Stimulated activated CD4-positive, alpha-beta T cell treated with anti-CD3 and anti-CD28 coated beads, Interleukin-1b, Interleukin-23, amount 100 ng/mL, for 48 hours (primary cell): ENCODE results near the gene KCNIP3.
"Not testable (repeated sequence)": the region's sequence is repeated elsewhere in the genome, so short reads cannot be mapped to it uniquely, and the experiment has no call there.

ENCODE experiments used
- DNase-seq: peaks from one replicate; pipeline ENCODE4 v3.0.0-alpha.2; 2020

KCNIP3 gene

DNA sequence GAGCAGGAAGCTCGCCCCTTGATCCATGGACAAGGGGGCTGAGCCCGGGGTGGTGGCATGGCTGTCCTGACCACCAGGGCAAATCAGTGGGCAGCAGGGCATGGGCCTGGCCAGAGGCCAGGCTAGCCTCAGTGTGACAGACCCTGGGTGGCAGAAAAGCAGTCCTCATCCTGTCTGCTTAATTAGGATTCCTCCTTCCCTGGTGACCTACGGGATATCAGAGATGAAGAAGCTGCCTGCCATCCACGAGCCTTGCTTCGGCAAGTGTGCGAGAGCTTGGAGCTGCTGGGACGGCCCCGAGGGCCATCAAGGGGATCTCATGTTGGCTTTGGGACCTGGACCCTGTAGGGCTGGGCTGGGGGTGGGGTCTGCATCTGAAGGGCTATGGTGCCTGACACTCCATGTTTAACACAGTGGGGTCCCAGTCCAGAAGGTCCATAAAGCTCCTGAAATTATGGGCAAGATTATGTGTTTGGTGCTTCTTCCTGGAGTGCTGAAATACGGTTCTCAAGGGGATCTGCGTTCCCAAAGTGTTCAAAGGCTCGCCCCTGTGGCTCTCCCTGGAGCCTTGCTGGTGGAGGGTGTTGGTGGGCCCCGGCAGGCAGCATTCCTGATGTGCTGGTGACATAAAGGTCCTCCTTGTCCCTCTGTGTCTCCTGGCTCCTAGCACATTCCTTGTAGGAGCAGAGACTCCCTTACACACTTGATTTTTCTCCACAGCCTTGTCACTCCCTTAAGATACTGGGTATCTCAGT, 52.6 kb downstream of the KCNIP3 start:
- DNase-seq: no peak

DNA sequence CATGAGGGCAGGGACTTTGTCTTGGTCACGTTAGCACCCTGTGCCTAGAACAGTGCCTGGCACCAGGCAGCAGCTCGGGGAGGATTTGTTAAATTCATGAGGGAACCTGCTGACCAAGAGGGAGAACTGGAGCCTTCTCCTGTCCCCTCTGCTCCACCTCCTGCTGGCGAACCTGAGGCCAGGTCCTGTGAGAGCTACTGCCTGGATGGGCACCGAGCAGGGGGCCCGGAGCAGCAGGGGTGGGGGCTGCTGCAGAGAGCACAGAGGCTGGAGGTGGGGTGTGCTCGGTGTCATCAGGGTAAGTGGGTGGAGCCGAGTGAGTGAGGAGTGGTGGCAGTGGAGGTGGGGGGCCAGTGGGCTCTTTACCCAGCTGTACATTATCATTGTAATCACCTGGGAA, 53.2 kb downstream of the KCNIP3 start:
- no peak for DNase-seq

DNA sequence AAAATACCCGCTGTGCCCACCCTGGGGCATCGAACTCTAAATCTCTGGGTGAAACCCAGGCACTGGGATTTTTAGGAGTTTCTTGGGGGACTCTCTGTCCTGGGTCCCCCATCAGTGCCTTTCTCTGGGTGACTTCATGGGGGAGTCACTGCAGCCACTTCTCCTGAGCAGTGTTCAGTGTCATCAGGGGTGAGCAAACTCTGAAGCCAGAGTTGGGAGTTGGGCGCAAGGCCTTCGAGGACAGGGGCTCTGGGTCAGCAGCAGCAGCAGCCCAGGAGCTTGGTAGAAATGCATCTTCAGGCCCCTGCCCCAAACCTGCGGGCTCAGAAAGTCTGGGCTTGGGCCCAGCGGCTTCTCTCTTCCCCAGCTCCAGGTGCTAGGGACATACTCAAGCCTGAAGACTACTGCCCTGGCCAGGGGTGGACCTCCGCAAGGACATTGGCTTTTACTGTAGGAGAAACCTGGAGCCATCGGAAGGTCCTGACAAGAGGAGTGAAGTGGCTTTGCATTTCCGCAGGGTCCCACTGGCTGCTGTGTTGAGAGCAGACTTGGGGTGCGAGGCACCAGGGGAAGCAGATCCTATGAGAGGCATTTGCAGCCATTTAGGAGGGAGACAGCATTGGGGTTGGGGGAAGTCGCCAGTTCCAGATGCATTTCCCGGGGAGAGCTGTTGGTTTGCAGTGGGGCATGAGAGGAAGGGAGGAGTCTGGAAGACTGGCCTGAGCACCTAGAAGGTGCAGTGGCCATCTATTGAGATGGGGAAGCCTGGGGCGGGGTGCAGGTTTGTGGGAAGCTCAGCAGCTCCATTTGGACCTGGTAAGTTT, 53.8 kb downstream of the KCNIP3 start:
- no peak for DNase-seq

DNA sequence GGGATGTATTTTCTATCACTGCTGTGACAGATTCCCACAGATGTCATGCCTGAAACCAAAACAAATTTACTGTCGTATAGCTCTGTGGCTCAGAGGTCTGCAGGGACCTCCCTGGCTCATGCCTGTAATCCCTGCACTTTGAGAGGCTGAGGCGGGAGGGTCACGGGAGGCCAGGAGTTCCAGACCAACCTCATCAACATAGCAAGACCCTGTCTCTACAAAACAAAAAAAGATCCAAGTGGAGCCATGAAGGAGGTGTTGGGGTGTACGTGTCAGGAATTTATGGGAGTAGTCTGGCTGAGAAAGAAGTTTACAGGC, 54.4 kb downstream of the KCNIP3 start:
- DNase-seq: no peak

DNA sequence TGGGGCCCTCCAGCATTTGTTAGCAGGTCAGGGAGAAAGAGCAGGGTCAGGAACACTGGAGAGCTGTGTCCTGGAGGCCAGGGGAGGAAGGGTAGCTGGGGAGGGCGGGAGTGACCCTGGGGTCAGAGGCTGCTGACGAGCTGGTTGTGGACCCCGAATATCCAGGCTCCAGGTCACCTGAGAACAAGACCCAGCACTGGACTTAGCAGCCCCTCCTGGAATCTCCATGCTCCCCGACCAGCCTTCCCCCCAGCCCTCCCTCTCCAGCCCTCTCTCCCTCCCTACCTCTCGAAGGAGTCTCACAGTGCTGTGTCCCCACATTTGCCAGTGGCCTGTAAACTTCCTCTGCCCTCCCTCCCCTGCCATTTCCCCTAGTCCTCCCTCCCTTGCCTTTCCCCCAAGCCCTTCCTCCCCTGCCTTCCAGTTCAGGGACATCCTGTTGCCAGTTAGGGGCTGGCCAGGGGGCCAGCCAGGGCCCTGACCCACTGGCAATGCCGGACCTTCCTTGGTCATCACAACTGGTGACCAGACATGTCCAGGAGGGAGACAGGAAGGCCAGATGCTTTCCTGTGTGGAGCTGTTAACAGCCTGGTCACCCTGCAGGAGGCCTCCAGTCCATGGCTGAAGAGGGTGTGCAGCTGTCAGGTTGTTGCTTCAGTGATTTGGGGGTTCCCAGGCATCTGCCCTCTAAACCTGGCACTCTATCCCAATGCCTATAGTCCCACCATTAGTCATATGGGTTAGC, 55.3 kb downstream of the KCNIP3 start:
- DNase-seq: no peak

DNA sequence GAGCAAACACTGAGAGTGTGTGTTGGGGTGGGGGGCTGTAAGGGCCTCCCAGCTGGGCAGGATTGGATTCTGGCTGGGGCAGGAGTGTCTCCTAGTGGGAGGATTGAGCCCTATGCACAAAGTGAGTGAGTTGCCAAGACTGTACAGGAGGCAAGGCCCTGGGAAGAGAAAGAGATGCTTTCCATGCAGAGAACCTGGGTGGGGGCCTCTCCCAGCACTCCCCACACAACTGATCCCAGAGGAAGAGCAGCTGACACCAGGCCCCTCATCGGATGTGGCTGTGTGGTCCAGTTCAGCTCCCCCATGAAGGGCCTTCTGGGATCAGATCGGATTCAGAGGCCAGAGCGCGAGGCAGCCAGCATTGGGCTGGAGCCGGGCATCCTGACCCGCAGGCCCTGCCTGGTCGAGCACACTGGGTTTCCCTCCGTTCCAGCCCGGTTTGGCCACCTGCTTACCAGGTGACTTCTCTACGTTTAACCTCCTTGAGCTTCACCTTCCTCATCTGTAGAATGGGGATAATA, 56.0 kb downstream of the KCNIP3 start:
- DNase-seq: no peak

DNA sequence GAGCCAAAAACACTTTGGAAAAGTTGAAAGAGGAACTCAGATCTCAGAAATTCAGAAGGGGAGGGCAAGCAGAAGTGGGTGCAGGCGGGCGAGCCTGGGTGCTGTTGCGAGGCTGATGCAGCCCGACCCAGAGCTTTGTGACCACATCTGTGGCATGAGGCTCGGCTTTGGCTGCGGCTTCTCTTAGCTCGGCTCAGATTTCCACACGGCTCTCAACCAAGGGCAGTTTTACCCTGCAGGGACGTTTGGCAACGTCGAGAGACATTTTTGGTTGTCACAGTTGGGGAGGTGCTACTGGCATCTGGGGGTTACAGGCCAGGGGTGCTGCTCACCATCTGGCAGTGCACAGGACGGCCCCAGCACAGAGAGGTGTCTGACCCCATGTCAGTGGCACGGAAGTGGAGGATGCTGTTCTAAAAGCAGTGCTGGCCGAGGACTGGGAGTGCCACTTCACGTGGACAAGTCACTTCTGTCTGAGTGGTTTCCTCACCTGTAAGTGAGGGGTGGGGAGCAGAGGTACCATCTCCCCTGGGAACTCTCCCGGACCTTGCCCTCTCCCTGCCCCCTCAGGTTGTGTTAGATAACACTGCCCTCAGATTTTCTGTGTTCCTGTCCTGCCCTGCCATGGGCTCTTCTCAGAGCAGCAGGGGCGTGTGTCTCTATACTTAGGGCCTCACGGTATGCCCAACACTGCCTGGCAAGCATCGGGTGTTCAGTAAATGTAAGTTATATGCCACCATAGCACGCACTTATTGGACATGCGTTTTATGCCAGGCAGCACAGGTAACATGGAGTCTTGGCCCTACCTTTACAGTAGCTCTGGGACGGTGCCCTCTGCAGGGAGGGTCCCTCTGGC, 56.7 kb downstream of the KCNIP3 start:
- no peak for DNase-seq

DNA sequence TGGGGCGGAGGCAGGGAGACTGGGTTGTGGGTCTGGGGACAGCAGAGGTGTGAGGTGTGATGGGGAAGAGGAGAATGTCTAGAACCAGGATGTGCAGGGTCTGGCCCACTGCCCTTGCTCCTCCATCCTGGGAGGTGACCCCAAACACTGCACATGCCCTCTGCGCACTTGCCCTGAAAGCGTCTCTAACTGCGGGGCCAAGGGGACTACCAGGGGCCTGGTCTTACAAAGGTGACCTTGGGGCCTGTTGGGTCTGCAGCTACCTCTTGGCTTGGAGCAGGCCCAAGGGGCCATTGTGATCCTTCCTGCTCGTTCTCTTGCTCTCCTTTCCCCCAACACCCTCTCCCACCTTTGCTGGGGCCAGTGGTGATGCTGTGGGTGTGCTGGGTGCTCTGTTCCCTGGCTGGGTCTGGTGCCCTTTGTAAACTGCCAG, 57.3 kb downstream of the KCNIP3 start:
- DNase-seq: no peak

DNA sequence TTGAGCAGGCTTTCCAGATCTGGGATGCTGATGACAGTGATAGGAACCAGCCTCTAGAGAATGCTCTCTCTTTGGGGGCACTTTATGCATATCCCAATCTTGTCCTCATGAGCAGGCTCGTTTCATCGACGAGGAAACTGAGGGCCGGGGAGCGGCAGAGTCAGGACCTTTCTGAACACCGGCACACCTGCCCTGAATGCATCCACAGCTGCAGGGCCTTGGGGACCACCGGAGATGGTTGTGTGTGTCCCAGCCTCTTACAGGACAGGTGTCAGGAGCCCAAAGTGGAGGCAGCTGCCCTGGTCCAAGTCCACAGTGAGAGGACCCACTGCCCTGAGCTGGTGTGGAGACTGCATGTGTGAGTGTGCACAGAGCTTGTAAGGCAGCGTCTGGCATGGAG, 57.8 kb downstream of the KCNIP3 start:
- DNase-seq: no peak

DNA sequence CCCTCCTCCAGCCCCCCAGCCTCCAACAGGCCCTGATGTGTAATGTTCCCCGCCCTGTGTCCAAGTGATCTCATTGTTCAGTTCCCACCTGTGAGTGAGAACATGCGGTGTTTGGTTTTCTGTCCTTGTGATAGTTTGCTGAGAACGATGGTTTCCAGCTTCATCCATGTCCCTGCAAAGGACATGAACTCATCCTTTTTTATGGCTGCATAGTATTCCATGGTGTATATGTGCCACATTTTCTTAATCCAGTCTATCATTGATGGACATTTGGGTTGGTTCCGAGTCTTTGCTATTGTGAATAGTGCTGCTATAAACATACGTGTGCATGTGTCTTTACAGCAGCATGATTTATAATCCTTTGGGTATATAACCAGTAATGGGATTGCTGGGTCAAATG, 58.3 kb downstream of the KCNIP3 start:
- DNase-seq: not testable (repeated sequence)

DNA sequence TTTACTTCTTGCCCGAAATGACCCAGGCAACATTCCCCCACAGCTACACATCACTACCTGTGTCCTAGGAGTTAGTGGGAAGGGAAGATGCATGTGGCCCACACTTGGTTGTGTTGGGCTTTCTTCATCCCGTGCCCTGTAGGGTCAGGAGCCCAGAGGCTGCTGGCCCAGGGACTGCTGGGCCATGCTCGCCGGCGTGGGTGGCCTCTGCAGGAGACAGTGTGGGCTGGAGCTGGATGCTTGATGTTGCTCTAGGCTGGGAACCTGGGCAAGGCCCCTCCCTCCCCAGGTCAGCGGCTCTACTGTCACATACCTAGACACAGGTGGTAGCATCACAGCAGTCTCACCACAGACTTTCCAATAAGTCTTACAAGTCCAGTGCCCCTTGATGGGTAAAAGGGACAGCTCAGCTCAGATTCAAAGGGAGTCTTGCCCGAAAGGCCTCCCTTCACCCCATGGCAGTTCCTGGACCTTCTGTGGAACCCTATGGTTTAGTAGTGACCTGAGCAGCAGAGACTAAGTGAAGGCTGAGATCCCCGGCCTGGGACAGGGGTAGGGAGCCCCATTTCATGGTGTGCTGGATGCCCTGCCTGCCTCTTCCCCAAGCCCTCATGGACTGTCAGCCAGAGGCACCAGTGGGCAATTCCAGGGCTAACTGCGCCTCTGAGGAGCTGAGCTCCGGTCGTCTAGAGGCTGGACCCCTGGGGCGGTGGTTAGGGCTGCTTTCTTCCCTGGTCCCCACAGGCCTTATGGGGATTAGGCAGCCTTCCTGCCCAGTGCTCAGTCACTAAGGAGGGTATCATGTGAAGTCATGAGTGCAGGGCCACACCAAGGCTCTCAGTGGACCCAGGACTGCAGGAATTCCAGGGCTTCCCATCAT, 59.9 kb downstream of the KCNIP3 start:
- DNase-seq: no peak

DNA sequence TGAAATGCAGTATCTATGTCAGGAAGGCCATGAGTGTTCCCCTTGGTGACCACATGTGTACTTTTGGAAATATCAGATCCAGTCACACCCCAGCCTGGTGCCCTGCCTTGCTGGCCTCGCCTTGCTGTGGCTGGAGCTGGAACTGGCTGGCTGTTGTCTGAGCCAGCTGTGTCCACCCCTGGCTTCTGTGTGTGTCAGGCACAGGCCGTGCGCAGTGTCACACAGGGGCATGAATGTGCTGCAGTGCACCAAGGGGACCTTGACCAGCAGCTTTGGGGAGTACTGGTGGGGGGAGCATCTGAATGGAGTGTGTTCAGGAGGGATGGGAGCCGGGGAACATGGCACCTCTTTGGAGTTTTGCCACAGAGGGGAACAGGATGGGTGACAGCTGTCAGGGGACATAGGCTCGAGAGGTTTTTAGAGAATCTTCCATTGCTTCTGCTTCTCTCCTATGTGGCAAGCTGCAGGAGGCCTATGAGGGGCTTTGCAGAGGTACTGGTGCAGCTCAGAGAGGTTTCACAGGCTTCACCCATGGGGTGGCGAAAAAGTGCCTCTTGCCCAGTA, 60.7 kb downstream of the KCNIP3 start:
- DNase-seq: no peak

DNA sequence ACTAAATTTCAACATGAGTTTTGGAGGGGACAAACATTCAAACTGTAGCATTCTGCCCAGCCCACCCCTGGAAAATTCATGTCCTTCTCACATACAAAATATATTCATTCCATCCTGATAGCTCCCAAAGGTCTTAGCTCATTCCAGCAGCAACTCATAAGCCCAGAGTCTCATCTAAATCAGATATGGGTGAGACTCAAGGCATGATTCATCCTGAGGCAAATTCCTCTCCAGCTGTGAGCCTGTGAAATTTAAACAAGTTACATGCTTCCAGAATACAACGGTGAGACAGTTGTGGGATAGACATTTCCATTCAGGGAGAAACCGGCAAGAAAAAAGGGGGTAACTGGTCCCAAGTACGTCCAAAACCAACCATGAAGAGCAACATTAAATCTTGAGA, 61.9 kb downstream of the KCNIP3 start:
- no peak for DNase-seq

DNA sequence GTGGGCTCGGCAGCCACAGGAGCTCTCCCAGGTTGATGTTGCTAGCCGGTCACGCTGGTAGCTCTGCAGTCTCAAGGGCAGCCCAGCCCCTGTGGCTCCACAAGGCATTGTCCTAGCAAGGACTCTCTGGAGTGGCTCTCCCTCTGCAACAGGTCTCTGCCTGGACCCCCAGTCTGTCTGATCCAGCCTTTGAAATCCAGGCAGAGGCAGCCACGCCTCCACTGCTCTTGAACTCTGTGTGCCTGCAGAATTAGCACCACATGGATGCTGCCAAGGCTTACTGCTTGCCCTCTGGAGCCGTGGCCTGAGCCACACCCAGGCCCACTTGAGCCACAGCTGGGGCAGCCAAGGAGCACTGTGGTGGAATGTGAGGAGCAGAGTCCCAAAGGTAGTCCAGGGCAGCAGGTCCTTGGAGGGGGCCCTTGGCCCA, 62.4 kb downstream of the KCNIP3 start:
- DNase-seq: no peak

DNA sequence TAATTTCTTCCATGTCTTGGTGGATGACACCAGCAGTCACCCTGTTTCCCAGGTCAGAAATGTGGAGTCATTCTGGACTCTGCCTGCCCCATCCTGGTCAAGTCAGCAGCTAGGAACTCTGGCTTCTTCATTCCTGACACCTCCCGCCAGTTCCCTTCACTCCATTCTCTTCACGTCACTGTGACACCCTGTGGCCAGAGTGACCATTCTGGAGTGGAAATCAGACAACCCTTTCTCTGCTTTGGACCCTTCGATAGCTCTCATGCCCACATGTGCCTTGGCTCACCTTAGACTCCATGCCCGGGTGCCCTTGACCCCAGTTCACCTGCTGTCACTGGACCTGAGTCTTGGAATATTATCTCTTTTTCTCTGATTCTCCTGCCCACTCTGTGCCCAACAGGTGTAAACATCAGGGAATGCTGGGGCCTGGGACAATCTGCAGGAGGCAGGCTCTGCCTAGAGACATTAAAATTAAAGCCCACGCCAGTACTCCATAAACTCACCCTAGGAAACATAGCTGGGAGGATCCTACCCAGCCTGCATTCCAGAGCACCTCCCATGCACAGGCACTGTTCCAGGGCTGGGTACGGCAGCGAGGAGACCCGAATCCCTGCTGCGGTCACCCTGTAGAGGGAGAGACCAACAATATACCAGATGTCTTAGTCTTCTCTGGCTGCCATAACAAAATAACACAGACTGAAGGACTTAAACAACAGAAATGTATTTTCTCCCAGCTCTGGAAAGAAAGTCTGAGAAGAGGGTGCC, 64.3 kb downstream of the KCNIP3 start:
- DNase-seq: no peak

DNA sequence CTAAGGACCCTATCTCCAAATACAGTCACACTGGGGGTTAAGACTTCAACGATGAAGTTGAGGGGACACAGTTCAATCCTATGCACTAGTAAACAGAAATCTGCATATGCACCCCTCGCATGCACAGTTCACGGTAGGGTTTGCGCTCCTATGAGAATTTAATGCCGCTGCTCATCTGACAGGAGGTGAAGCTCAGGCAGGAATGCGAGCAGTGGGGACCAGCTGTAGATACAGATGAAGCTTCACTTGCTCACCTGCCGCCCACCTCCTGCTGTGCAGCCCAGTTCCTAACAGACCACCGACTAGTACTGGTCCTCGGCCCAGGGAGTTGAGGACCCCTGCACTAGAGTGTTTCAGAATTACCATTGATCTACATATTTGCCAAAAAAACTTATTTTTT, 65.3 kb downstream of the KCNIP3 start:
- no peak for DNase-seq

DNA sequence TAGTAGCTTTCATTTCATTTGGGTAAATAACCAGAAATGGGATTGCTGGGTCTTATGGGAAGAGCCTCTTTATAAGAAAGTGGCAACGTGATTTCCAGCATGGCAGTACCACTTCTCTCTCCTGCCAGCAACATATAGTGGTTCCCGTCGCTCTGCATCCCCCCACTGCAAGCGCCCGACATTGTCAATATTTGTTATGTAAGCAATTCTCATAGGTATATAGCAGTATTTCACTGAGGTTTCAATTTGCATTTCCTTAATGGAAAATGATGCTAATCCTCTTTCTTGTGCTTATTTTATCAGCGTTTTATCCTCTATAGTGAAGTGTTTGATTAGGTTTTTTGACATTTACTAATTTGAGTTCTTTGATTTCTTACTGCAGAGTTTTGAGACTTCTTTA, 69.4 kb downstream of the KCNIP3 start:
- DNase-seq: no peak

DNA sequence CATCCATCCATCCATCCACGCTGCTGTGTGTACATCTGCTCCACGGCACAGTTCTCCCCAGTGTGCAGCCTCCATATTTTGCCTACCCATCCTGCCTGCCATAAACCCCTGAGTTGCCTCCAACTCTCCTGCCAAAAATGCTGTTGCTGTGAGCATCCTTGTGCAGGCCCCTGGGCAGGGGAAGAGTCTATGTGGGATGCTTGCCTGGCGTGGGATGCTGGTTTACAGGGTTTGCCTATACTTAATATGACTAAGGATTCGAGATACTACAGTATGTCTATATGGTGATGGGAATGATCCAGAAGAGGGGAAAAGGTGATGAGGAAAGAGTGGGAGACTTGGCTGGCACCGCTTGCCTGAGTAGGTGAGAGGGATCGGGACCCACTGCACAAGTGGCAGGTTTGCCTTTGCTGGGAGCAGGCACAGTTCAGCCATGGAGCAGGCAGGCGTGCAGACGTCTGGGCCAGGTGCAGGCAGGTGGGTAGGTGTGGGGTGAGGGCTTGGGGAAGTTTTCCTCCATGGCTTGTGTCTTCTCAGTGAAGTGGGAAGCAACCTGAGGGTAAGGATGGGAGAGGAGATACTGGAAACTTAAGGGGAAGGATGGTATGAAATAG, 75.2 kb downstream of the KCNIP3 start:
- no peak for DNase-seq

DNA sequence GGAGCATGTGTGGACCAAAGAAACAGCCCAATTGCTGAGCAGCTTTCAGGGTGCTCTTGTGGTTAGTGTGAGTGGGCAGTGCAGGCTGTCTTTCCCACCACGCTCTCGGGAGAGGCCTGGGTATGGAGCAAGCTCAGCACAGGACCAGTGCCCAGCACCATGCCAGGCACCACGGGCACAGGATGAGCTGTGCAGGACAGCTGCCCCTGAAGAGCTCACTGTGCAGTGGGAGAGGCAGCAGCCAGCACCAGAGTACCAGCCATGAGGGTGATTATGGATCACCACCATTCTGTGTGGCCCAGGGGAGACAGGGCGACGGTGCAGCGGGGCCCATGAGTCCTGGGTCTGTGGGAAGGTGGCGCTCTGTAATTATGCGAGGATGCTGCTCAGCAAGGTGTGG, 75.7 kb downstream of the KCNIP3 start:
- DNase-seq: no peak

DNA sequence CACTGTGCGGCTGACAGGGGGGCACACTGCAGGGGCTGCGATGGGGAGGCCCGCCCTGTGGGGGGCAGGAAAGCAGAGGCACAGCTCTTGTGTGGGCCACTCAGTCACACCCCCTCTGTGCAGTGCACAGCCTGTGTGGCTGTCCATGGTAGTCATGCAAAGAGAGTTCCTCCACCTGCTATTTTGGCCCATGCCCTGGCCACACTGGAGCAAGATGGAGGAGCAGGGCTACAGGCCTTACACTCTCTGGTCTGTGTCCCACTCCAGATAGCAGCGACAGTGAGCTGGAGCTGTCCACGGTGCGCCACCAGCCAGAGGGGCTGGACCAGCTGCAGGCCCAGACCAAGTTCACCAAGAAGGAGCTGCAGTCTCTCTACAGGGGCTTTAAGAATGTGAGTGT, 76.9 kb downstream of the KCNIP3 start:
- DNase-seq: no peak
